K562 (cell line): ENCODE data around the gene NRG3. TPM values are rescaled to one million over a fixed set of nuclear protein-coding genes. Genes with fewer than 3 reads are reported as not detected.

Experiments
- ATAC-seq: fragments of 200-7000 bp; cut with Tn5 transposase; 3 replicates; pipeline ENCODE4 v1.9.1; 2020; ENCODE audit warnings: moderate library complexity
- BruUV-seq: library from RNA; stranded (reverse); fragments of 400-500 nt; replicated peaks from 2 replicates; lab custom pipeline; 2021; lab: Mats Ljungman, UMichigan
- CTCF ChIA-PET: fragments of 300-600 bp; formaldehyde crosslinking; extraction: SDS; loops from one replicate; lab custom pipeline; 2021; ENCODE audit warnings: low intra/inter-chr PET ratio; lab: Yijun Ruan, JAX
- POLR2A ChIA-PET: fragments of 300-600, 350-650 bp; sonication (Branson Sonifier 250); formaldehyde crosslinking; extraction: SDS; loops from one replicate; lab custom pipeline; 2021; ENCODE audit warnings: antibody characterized with exemption, inconsistent platforms; lab: Yijun Ruan, JAX
- DNase-seq, 4 experiments: peaks; one replicate each; pipeline versions ENCODE4 v3.0.0 to v3.0.0-alpha.2; 2011 to 2018; ENCODE audit warnings: low spot score in 3 of 4, mixed read lengths in 3 of 4; ENCODE audit errors: extremely low read depth in 1 of 4
- FAIRE-seq: peaks from 2 replicates; lab custom pipeline; 2011; peaks lifted over from hg19 to GRCh38; lab: Jason Lieb, UNC
- H2AFZ ChIP-seq: 2 replicates; pipeline ENCODE4 v1.6.0; 2011; ENCODE audit warnings: low read depth, low read length, control low read depth, inconsistent platforms
- H3K27ac ChIP-seq: fragments of 200-600 bp; 3 replicates; pipeline ENCODE4 v1.8.0; 2011; ENCODE audit warnings: low read depth, mild to moderate bottlenecking, control low read depth, inconsistent platforms, low read length, moderate library complexity, mixed read lengths; ENCODE audit errors: extremely low read depth
- H3K27me3 ChIP-seq, 2 experiments: fragments of 300-600 bp in 1 of 2; 2 replicates in 1 of 2; 3 replicates in 1 of 2; pipeline versions ENCODE4 v1.6.0 to v1.8.0; 2011; ENCODE audit warnings: inconsistent platforms in 2 of 2, low read length in 2 of 2, mild to moderate bottlenecking in 1 of 2, mixed read lengths in 1 of 2, moderate library complexity in 1 of 2; ENCODE audit not compliant: control insufficient read depth in 2 of 2, insufficient read depth in 2 of 2
- H3K36me3 ChIP-seq: fragments of 300-600 bp; 3 replicates; pipeline ENCODE4 v1.8.0; 2011; ENCODE audit warnings: mild to moderate bottlenecking, low read length, inconsistent platforms; ENCODE audit not compliant: control insufficient read depth, insufficient read depth
- H3K4me1 ChIP-seq, 2 experiments: fragments of 200-600 bp in 1 of 2; replicated peaks in 1 of 2; 2 replicates in 1 of 2; 3 replicates in 1 of 2; pipeline versions ENCODE4 v1.5.1 to v1.8.0; 2011; ENCODE audit warnings: inconsistent platforms in 2 of 2, low read length in 2 of 2, mild to moderate bottlenecking in 1 of 2, mixed read lengths in 1 of 2, moderate library complexity in 1 of 2; ENCODE audit not compliant: control insufficient read depth in 2 of 2, insufficient read depth in 2 of 2
- H3K4me2 ChIP-seq: 2 replicates; pipeline ENCODE4 v1.6.1; 2011; ENCODE audit warnings: low read length, control low read depth, inconsistent platforms, mixed read lengths; ENCODE audit not compliant: insufficient read depth
- H3K4me3 ChIP-seq: fragments of 200-600 bp; sonication (generic), shearing (Covaris generic); 2 replicates; pipeline ENCODE4 v1.5.1; 2016; ENCODE audit warnings: control low read depth, inconsistent platforms
- H3K79me2 ChIP-seq: fragments of 200-600 bp; 3 replicates; pipeline ENCODE4 v1.8.0; 2011; ENCODE audit warnings: low read length, inconsistent platforms; ENCODE audit not compliant: control insufficient read depth, insufficient read depth
- H3K9ac ChIP-seq, 2 experiments: 2 replicates each; pipeline versions ENCODE4 v1.6.0 to v1.6.1; 2011; ENCODE audit warnings: low read depth in 2 of 2, low read length in 2 of 2, control low read depth in 1 of 2, inconsistent platforms in 1 of 2, mild to moderate bottlenecking in 1 of 2, mixed read lengths in 1 of 2; ENCODE audit not compliant: insufficient read depth in 1 of 2
- H3K9me1 ChIP-seq: one replicate; pipeline ENCODE4 v1.6.0; 2011; ENCODE audit warnings: inconsistent platforms, mild to moderate bottlenecking, low read length, moderate library complexity; ENCODE audit not compliant: control insufficient read depth, insufficient read depth
- H3K9me3 ChIP-seq: replicated peaks from 2 replicates; pipeline ENCODE4 v1.5.1; 2011; ENCODE audit warnings: low read depth, low read length, inconsistent platforms; ENCODE audit not compliant: control insufficient read depth, insufficient read depth
- H4K20me1 ChIP-seq: replicated peaks from 2 replicates; pipeline ENCODE4 v1.6.1; 2011; ENCODE audit warnings: low read length, inconsistent platforms, mixed read lengths; ENCODE audit not compliant: control insufficient read depth, insufficient read depth
- CC2D1A ChIP-seq: fragments of 450-650 bp; IDR thresholded peaks from 2 replicates; pipeline ENCODE4 v1.6.1; 2017; ENCODE audit warnings: mild to moderate bottlenecking
- CHD1 ChIP-seq: fragments of 200-600 bp; sonication (generic); IDR thresholded peaks from one replicate; pipeline ENCODE4 v1.6.1; 2012; ENCODE audit warnings: mild to moderate bottlenecking, moderate library complexity, low read length, inconsistent platforms
- ELF1 ChIP-seq: fragments of 200-800 bp; sonication (Bioruptor generic); IDR thresholded peaks from 2 replicates; pipeline ENCODE4 v1.6.1; 2016; ENCODE audit warnings: missing genetic modification characterization, missing compliant biosample characterization
- ESRRA ChIP-seq: fragments of 450-650 bp; IDR thresholded peaks from 2 replicates; pipeline ENCODE4 v1.6.1; 2014; ENCODE audit warnings: low read depth, mild to moderate bottlenecking, moderate library complexity, borderline replicate concordance
- GABPB2 ChIP-seq: fragments of 250-450 bp; sonication (Bioruptor Pico); conservative IDR thresholded peaks from 2 replicates; pipeline ENCODE4 v1.5.1; 2021; ENCODE audit warnings: mild to moderate bottlenecking
- HDAC1 ChIP-seq, 2 experiments: fragments of 450-650 bp; IDR thresholded peaks; 2 replicates each; pipeline ENCODE4 v1.6.1; 2016 to 2017; ENCODE audit warnings: inconsistent platforms in 1 of 2, mild to moderate bottlenecking in 1 of 2, moderate library complexity in 1 of 2
- HDAC8 ChIP-seq: fragments of 450-650 bp; IDR thresholded peaks from 2 replicates; pipeline ENCODE4 v1.6.1; 2016; ENCODE audit warnings: mild to moderate bottlenecking, missing genetic modification characterization, moderate library complexity, missing compliant biosample characterization
- L3MBTL2 ChIP-seq: fragments of 450-650 bp; IDR thresholded peaks from 2 replicates; pipeline ENCODE4 v1.6.1; 2016; ENCODE audit warnings: mild to moderate bottlenecking, moderate library complexity
- MCM7 ChIP-seq, 2 experiments: fragments of 450-650 bp; IDR thresholded peaks; 2 replicates each; pipeline ENCODE4 v1.6.1; 2016 to 2018
- RBFOX2 ChIP-seq: fragments of 200-400 bp; formaldehyde crosslinking; IDR thresholded peaks from 2 replicates; pipeline ENCODE4 v1.6.1; 2017; ENCODE audit warnings: low read depth, mild to moderate bottlenecking, low read length, moderate library complexity
- SNIP1 ChIP-seq: fragments of 450-650 bp; IDR thresholded peaks from 2 replicates; pipeline ENCODE4 v1.7.1; 2017; ENCODE audit warnings: low read depth, mild to moderate bottlenecking
- ZFP30 ChIP-seq: fragments of 250-450 bp; sonication (Bioruptor Pico); IDR thresholded peaks from 2 replicates; pipeline ENCODE4 v1.8.0; 2022; ENCODE audit warnings: moderate library complexity, mild to moderate bottlenecking, inconsistent platforms, borderline replicate concordance
- ZNF436 ChIP-seq: fragments of 250-450, 450-650 bp; sonication (Bioruptor Pico); formaldehyde crosslinking; IDR thresholded peaks from 2 replicates; pipeline ENCODE4 v1.7.0; 2020; ENCODE audit warnings: mild to moderate bottlenecking
- WGBS: fragments of 100-300 bp; shearing (Covaris generic); methylation state at CpG from one replicate; pipeline ENCODE4 v1.1.6; 2016; ENCODE audit warnings: low coverage, mixed read lengths; ENCODE audit not compliant: insufficient coverage; ENCODE audit errors: missing lambda C conversion rate; 5-methylcytosine and 5-hydroxymethylcytosine counted together
- in situ Hi-C: fragments of 300-500 bp; cut with MboI; formaldehyde crosslinking; loops from 4 replicates; pipeline ENCODE4 v1.15.0; 2018; ENCODE audit warnings: inconsistent platforms, mixed read lengths
- intact Hi-C: fragments of 100-400 bp; cut with micrococcal nuclease; formaldehyde crosslinking; loops from 2 replicates; pipeline ENCODE4 v1.14.2; 2022
- polyA plus RNA-seq, 8 experiments: library from polyadenylated mRNA; depleted of rRNA in 4 of 8; stranded (reverse) in 5 of 8; unstranded in 3 of 8; fragments of >200 nt; fragmentation: Nextera tagmentation in 2 of 8; fragmentation: Illumina TruSeq in 1 of 8; extraction: Ambion mirVana in 2 of 8; extraction: Trizol in 1 of 8; gene quantifications; 2 replicates each; pipeline versions ENCODE4 v1.2.1 to v1.2.3, GENCODE V29; 2011 to 2014; ENCODE audit warnings: inconsistent platforms in 1 of 8, missing spikeins in 1 of 8
- total RNA-seq, 7 experiments: library from RNA; depleted of rRNA in 6 of 7; stranded (reverse); fragments of >200 nt in 6 of 7; fragmentation: Illumina TruSeq in 2 of 7; extraction: Trizol in 2 of 7; gene quantifications; 2 replicates each; pipeline versions ENCODE4 v1.2.1 to v1.2.3, GENCODE V29; 2011 to 2021; ENCODE audit warnings: low replicate concordance in 1 of 7
- TF ChIP-seq, protein P1 (sequence below): fragments of 250-450 bp; sonication (Bioruptor Pico); IDR thresholded peaks from 2 replicates; pipeline ENCODE4 v1.5.0; 2020; ENCODE audit warnings: mild to moderate bottlenecking
- TF ChIP-seq, protein P2 (sequence below): IDR thresholded peaks from 2 replicates; pipeline ENCODE4 v1.6.1; 2012; ENCODE audit warnings: low read depth, low read length, improper control_type of control experiment, borderline replicate concordance
- TF ChIP-seq, protein P3 (sequence below): sonication (generic); formaldehyde crosslinking; IDR thresholded peaks from 2 replicates; pipeline ENCODE4 v1.8.0; 2022; ENCODE audit warnings: mild to moderate bottlenecking, missing genetic modification reagents, borderline replicate concordance

NRG3 gene
- total and polyA plus RNA-seq, 9 of the 15 experiments (the other 6 are each of a cell fraction or from before 2014, with no cell fraction given) = not detected

DNA sequence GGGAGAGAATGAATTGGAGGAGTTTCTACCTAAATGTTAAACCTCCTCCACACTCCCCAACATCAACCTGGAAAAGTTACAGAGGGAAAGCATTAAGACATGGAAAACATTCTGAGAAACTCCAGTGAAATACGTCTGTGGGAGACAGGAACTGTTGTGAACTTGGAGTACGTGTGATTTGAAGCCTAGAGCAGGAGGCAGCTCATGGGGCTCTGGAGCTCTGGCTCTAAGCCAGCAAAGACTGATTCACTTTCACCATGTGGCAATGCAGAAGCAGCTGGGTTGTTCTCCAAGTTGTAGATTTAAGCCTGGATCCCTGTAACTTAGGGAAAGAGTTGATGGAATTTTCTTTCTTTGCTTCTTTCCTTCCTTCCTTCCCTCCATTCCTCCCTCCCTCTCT lies 503.2 kb downstream of the NRG3 start:
- FAIRE-seq (no peak), DNase-seq (no peak), ATAC-seq (no peak)
- WGBS = 0% methylated on average over 2 of the region's 2 CpGs
- Histone ChIP-seq H3K36me3 (no peaks in the 10 kb centered on the region), H3K9me3 (no peaks in the 10 kb centered on the region; the same call in 1 of the 2 replicates), H3K9me1 (no peaks in the 10 kb centered on the region), H3K4me1 (no peaks in the 10 kb centered on the region), H3K4me3 (no peak overlapping the region), H3K27me3 (no peaks in the 10 kb centered on the region), H3K79me2 (no peaks in the 10 kb centered on the region), H3K27ac (no peak overlapping the region), H2AFZ (no peak overlapping the region), H4K20me1 (no peaks in the 10 kb centered on the region), H3K9ac (no peak overlapping the region), H3K4me2 (no peak overlapping the region)
- POLR2A ChIA-PET = no interaction called here
- no peak for TF ChIP-seq ELF1
- TF ChIP-seq ESRRA = no peak
- no peak for TF ChIP-seq GABPB2 (CRISPR knock-in tag)
- TF ChIP-seq, protein P1, sequence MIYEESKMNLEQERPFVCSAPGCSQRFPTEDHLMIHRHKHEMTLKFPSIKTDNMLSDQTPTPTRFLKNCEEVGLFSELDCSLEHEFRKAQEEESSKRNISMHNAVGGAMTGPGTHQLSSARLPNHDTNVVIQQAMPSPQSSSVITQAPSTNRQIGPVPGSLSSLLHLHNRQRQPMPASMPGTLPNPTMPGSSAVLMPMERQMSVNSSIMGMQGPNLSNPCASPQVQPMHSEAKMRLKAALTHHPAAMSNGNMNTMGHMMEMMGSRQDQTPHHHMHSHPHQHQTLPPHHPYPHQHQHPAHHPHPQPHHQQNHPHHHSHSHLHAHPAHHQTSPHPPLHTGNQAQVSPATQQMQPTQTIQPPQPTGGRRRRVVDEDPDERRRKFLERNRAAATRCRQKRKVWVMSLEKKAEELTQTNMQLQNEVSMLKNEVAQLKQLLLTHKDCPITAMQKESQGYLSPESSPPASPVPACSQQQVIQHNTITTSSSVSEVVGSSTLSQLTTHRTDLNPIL (CRISPR knock-in tag) = no peak
- TF ChIP-seq, protein P2, sequence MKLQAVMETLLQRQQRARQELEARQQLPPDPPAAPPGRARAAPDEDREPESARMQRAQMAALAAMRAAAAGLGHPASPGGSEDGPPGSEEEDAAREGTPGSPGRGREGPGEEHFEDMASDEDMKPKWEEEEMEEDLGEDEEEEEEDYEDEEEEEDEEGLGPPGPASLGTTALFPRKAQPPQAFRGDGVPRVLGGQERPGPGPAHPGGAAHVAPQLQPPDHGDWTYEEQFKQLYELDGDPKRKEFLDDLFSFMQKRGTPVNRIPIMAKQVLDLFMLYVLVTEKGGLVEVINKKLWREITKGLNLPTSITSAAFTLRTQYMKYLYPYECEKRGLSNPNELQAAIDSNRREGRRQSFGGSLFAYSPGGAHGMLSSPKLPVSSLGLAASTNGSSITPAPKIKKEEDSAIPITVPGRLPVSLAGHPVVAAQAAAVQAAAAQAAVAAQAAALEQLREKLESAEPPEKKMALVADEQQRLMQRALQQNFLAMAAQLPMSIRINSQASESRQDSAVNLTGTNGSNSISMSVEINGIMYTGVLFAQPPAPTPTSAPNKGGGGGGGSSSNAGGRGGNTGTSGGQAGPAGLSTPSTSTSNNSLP = no peak
- no peak for TF ChIP-seq CHD1
- no peak for TF ChIP-seq ZNF436 (CRISPR knock-in tag)
- no peak for TF ChIP-seq SNIP1
- TF ChIP-seq, protein P3, sequence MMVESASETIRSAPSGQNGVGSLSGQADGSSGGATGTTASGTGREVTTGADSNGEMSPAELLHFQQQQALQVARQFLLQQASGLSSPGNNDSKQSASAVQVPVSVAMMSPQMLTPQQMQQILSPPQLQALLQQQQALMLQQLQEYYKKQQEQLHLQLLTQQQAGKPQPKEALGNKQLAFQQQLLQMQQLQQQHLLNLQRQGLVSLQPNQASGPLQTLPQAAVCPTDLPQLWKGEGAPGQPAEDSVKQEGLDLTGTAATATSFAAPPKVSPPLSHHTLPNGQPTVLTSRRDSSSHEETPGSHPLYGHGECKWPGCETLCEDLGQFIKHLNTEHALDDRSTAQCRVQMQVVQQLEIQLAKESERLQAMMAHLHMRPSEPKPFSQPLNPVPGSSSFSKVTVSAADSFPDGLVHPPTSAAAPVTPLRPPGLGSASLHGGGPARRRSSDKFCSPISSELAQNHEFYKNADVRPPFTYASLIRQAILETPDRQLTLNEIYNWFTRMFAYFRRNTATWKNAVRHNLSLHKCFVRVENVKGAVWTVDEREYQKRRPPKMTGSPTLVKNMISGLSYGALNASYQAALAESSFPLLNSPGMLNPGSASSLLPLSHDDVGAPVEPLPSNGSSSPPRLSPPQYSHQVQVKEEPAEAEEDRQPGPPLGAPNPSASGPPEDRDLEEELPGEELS (CRISPR knock-in tag) = no peak
- TF ChIP-seq L3MBTL2 = no peak
- no peak for TF ChIP-seq CC2D1A
- no peak for TF ChIP-seq HDAC1 (IDR thresholded peaks at IDR 0.05)
- no peak for TF ChIP-seq ZFP30
- no peak for TF ChIP-seq MCM7 (IDR thresholded peaks at IDR 0.05)
- no peak for TF ChIP-seq HDAC8 (tag)
- no peak for TF ChIP-seq RBFOX2
- in situ Hi-C loops (no loop called here), intact Hi-C loops (no loop called here)
- BruUV-seq = no TSS peak
- CTCF ChIA-PET = no interaction called here
